Keratinocyte (primary cell): Measurements from ENCODE around the gene KCNJ14. TPM values are rescaled to one million over a fixed set of nuclear protein-coding genes. Genes with fewer than 3 reads are reported as not detected.

Experiments used
- DNase-seq: peaks from one replicate; pipeline ENCODE4 v3.0.0-alpha.2; 2011; ENCODE audit warnings: low read depth, missing footprints, low spot score
- FAIRE-seq: peaks from 2 replicates; lab custom pipeline; 2011; peaks lifted over from hg19 to GRCh38; lab: Jason Lieb, UNC
- H2AFZ ChIP-seq: 2 replicates; pipeline ENCODE4 v1.6.0; 2012; ENCODE audit warnings: low read length, control low read depth, inconsistent platforms; ENCODE audit not compliant: control insufficient read depth
- H3K27ac ChIP-seq: 2 replicates; pipeline ENCODE4 v1.5.1; 2011; ENCODE audit warnings: low read length; ENCODE audit not compliant: control insufficient read depth, insufficient read depth
- H3K27me3 ChIP-seq: 3 replicates; pipeline ENCODE4 v1.6.0; 2011; ENCODE audit warnings: low read length; ENCODE audit not compliant: control insufficient read depth, insufficient read depth; ENCODE audit errors: extremely low read depth
- H3K36me3 ChIP-seq, 2 experiments: 2 replicates in 1 of 2; 3 replicates in 1 of 2; pipeline ENCODE4 v1.5.1; 2011; ENCODE audit warnings: low read length in 2 of 2, mild to moderate bottlenecking in 1 of 2; ENCODE audit not compliant: control insufficient read depth in 2 of 2, insufficient read depth in 2 of 2; ENCODE audit errors: extremely low read depth in 1 of 2
- H3K4me1 ChIP-seq: 3 replicates; pipeline ENCODE4 v1.5.1; 2011; ENCODE audit warnings: low read length; ENCODE audit not compliant: control insufficient read depth, insufficient read depth; ENCODE audit errors: extremely low read depth
- H3K4me2 ChIP-seq: 3 replicates; pipeline ENCODE4 v1.6.0; 2011; ENCODE audit warnings: low read depth, low read length; ENCODE audit not compliant: control insufficient read depth, insufficient read depth; ENCODE audit errors: extremely low read depth
- H3K4me3 ChIP-seq, 3 experiments: fragments of 200-600 bp in 1 of 3; sonication (generic) in 1 of 3; 2 replicates in 2 of 3; 3 replicates in 1 of 3; pipeline ENCODE4 v1.5.1; 2011 to 2016; ENCODE audit warnings: low read length in 3 of 3, mild to moderate bottlenecking in 3 of 3, control low read depth in 2 of 3, inconsistent platforms in 1 of 3, low read depth in 1 of 3, mixed read lengths in 1 of 3, mixed run types in 1 of 3, moderate library complexity in 1 of 3; ENCODE audit not compliant: control insufficient read depth in 2 of 3, insufficient read depth in 2 of 3; ENCODE audit errors: extremely low read depth in 1 of 3
- H3K79me2 ChIP-seq: 2 replicates; pipeline ENCODE4 v1.6.0; 2012; ENCODE audit warnings: low read length; ENCODE audit not compliant: control insufficient read depth, insufficient read depth
- H3K9ac ChIP-seq: 3 replicates; pipeline ENCODE4 v1.6.0; 2011; ENCODE audit warnings: low read length; ENCODE audit not compliant: control insufficient read depth, insufficient read depth; ENCODE audit errors: extremely low read depth
- H3K9me1 ChIP-seq: 3 replicates; pipeline ENCODE4 v1.6.0; 2011; ENCODE audit warnings: low read length; ENCODE audit not compliant: control insufficient read depth, insufficient read depth; ENCODE audit errors: extremely low read depth
- H3K9me3 ChIP-seq: 2 replicates; pipeline ENCODE4 v1.5.1; 2012; ENCODE audit warnings: low read depth, low read length; ENCODE audit not compliant: control insufficient read depth
- H4K20me1 ChIP-seq: 3 replicates; pipeline ENCODE4 v1.6.0; 2011; ENCODE audit warnings: low read length; ENCODE audit not compliant: control insufficient read depth, insufficient read depth; ENCODE audit errors: extremely low read depth
- EZH2 ChIP-seq: IDR thresholded peaks from one replicate; pipeline ENCODE4 v1.6.1; 2012; ENCODE audit warnings: inconsistent platforms, mild to moderate bottlenecking, low read length, moderate library complexity
- dilution Hi-C: fragments of 300-500 bp; cut with MboI; formaldehyde crosslinking; loops from one replicate; pipeline ENCODE4 v1.7.0; 2020; ENCODE audit warnings: low sequenced_read_pairs; ENCODE audit not compliant: extremely low pct_ligation_motif_present
- polyA minus RNA-seq, 3 experiments: library from RNA; depleted of rRNA, polyadenylated mRNA; stranded (reverse); fragments of >200 nt; gene quantifications; 1 replicate in 1 of 3; 2 replicates in 1 of 3; 3 replicates in 1 of 3; pipeline ENCODE4 v1.2.3, GENCODE V29; 2011
- polyA plus RNA-seq, 5 experiments: library from polyadenylated mRNA; depleted of rRNA in 3 of 5; stranded (reverse) in 3 of 5; stranded (forward) in 1 of 5; unstranded in 1 of 5; fragments of >200 nt; gene quantifications; 1 replicate in 1 of 5; 2 replicates in 3 of 5; 3 replicates in 1 of 5; pipeline versions ENCODE4 v1.2.1 to v1.2.3, GENCODE V29; 2011 to 2012; ENCODE audit warnings: missing spikeins in 2 of 5, low read depth in 1 of 5, low replicate concordance in 1 of 5
- TF ChIP-seq, protein P1 (sequence below), 3 experiments: IDR thresholded peaks in 1 of 3; conservative IDR thresholded peaks in 1 of 3; optimal IDR thresholded peaks in 1 of 3; 2 replicates in 2 of 3; 3 replicates in 1 of 3; pipeline versions ENCODE3 to v1.5.1; 2011; ENCODE audit warnings: low read length in 3 of 3, mild to moderate bottlenecking in 3 of 3, moderate library complexity in 2 of 3, control low read depth in 1 of 3, inconsistent platforms in 1 of 3; ENCODE audit not compliant: insufficient read depth in 2 of 3; ENCODE audit errors: extremely low read depth in 1 of 3

KCNJ14 gene
- 0.34 to 0.46 TPM (median 0.39 TPM) in 3 replicates for polyA plus RNA-seq
- 0.81 TPM for polyA plus RNA-seq (2011; ENCODE audit: low read depth)
- polyA plus RNA-seq (2011; cell fraction: cytosol; rRNA removed) = 0.19 and 0.33 TPM in 2 replicates
- polyA plus RNA-seq (2011; cell fraction: nucleus; rRNA removed) = 2.1 and 3.4 TPM in 2 replicates
- 0.49 and 2.4 TPM in 2 replicates for polyA plus RNA-seq (2012; ENCODE audit: low replicate concordance)
- 0.99 to 1.3 TPM (median 1.1 TPM) in 3 replicates for polyA minus RNA-seq
- 0.96 TPM for polyA minus RNA-seq (2011; cell fraction: cytosol; rRNA and poly(A)+ RNA removed)
- polyA minus RNA-seq (2011; cell fraction: nucleus; rRNA and poly(A)+ RNA removed) = 1.4 and 2.1 TPM in 2 replicates

DNA sequence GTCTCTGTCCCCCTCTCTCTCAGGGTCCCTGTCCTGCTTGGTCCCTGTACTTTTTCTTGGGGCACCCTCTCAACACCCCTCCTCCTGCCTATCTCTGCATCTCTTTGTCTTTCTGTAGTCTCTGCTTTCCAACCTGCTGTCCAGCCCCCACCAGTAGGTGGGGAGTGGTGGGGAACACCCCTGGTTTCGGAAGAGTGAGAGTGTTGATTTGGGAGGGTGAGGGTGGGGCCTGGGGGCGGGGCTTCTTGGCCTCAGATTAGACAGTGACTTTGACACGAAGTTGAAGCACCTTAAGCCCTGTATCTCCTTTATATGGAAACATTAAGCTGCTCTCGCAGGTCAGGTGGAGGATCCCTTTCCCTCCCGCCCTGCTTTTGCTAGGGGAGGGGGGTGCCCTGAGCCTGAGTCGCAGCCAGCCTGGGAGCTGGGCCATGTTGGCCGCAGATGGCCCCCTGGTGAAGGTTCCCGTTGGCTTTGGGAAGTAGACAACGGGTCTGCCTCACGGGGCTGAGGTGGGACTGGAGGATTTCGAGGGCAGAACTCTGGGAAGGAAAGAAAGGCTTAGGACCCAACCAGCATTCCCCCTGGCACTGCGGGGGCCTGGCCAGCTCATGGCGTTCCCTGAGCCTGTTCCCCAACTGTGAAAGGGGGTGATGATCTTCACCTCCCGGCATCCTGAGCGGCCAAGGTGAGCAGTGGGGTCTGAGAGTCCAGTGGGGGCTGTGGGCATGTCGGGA lies at the start of gene KCNJ14:
Gene KCNJ14, plus strand, starts transcription at position 404 of the 737 bp plus-strand sequence. CDS start 6,151 bp downstream, outside the sequence.
- H3K27me3 ChIP-seq = no peaks in the 10 kb centered on the region
- H3K79me2 ChIP-seq = peaks cover 23% of the 10 kb centered on the region
- no peak within 1 kb of the TSS for H2AFZ ChIP-seq
- H3K36me3 ChIP-seq = peaks cover 38 to 42% of the 10 kb centered on the region in 2 experiments
- H3K9me1 ChIP-seq = no peaks in the 10 kb centered on the region
- FAIRE-seq = no peak
- no peak within 1 kb of the TSS for H3K27ac ChIP-seq
- no peak within 1 kb of the TSS for H3K4me2 ChIP-seq
- peaks cover 3% of the 10 kb centered on the region for H4K20me1 ChIP-seq
- no peak for DNase-seq
- no peak within 1 kb of the TSS for H3K4me3 ChIP-seq
- H3K9ac ChIP-seq = no peak within 1 kb of the TSS
- no peak for TF ChIP-seq EZH2
- TF ChIP-seq, protein P1, sequence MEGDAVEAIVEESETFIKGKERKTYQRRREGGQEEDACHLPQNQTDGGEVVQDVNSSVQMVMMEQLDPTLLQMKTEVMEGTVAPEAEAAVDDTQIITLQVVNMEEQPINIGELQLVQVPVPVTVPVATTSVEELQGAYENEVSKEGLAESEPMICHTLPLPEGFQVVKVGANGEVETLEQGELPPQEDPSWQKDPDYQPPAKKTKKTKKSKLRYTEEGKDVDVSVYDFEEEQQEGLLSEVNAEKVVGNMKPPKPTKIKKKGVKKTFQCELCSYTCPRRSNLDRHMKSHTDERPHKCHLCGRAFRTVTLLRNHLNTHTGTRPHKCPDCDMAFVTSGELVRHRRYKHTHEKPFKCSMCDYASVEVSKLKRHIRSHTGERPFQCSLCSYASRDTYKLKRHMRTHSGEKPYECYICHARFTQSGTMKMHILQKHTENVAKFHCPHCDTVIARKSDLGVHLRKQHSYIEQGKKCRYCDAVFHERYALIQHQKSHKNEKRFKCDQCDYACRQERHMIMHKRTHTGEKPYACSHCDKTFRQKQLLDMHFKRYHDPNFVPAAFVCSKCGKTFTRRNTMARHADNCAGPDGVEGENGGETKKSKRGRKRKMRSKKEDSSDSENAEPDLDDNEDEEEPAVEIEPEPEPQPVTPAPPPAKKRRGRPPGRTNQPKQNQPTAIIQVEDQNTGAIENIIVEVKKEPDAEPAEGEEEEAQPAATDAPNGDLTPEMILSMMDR (optimal IDR thresholded peaks at IDR 0.05 in 1 of 3, IDR thresholded peaks at IDR 0.05 in 1 of 3, conservative IDR thresholded peaks at IDR 0.05 in 1 of 3; ENCODE audit: extremely low read depth in 1 of 3, insufficient read depth in 2 of 3, low read length in 3 of 3) = no peak
- dilution Hi-C loops = no loop called here
- H3K4me1 ChIP-seq = no peaks in the 10 kb centered on the region
- H3K9me3 ChIP-seq = no peaks in the 10 kb centered on the region

DNA sequence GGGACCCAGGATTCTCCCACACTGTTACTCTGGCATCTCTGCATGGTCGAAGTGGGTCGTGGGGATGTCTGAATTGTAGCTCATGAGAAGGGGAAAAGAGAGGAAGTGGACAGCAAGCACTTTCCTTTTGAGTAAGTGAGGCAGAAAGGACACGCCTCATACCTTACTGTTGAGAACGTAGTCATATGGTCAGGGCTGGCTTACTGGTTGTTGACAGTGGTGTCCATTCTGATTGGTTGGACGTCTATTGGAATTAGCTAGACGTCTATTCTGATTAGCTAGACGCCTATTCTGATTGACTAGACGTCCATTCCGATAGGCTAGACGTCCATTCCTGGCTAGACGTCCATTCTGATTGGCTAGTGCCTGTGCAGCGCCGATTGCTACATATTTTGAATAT lies 49.5 kb upstream of the KCNJ14 start:
- H3K36me3 ChIP-seq = no peaks in the 10 kb centered on the region
- DNase-seq (no peak), FAIRE-seq (no peak)
- no peak overlapping the region for H2AFZ ChIP-seq
- no peaks in the 10 kb centered on the region for H3K9me3 ChIP-seq
- dilution Hi-C loops = no loop called here
- no peak overlapping the region for H3K4me3 ChIP-seq
- H3K27me3 ChIP-seq = no peaks in the 10 kb centered on the region
- no peaks in the 10 kb centered on the region for H4K20me1 ChIP-seq
- H3K9ac ChIP-seq = no peak overlapping the region
- no peaks in the 10 kb centered on the region for H3K79me2 ChIP-seq
- H3K27ac ChIP-seq = no peak overlapping the region
- H3K4me1 ChIP-seq = peaks cover 5% of the 10 kb centered on the region
- no peak for TF ChIP-seq EZH2
- TF ChIP-seq, protein P1 (optimal IDR thresholded peaks at IDR 0.05 in 1 of 3, IDR thresholded peaks at IDR 0.05 in 1 of 3, conservative IDR thresholded peaks at IDR 0.05 in 1 of 3; ENCODE audit: extremely low read depth in 1 of 3, insufficient read depth in 2 of 3, low read length in 3 of 3) = no peak
- H3K4me2 ChIP-seq = no peak overlapping the region
- no peaks in the 10 kb centered on the region for H3K9me1 ChIP-seq
